Caco-2 (cell line): ENCODE results near the gene MBTPS1. TPM values are rescaled to one million over a fixed set of nuclear protein-coding genes. Genes with fewer than 3 reads are reported as not detected.

Source experiments
- BruUV-seq: library from RNA; stranded (reverse); fragments of 400-500 nt; replicated peaks from 2 replicates; lab custom pipeline; 2021; lab: Mats Ljungman, UMichigan
- CTCF ChIA-PET: fragments of 300-600 bp; sonication (Branson Sonifier 250); formaldehyde crosslinking; loops from one replicate; lab custom pipeline; 2022; ENCODE audit warnings: antibody characterized with exemption; lab: Charles Lee
- POLR2A ChIA-PET: fragments of 300-600 bp; sonication (Branson Sonifier 250); formaldehyde crosslinking; loops from one replicate; lab custom pipeline; 2022; ENCODE audit warnings: antibody characterized with exemption; lab: Charles Lee
- DNase-seq, 2 experiments: peaks; one replicate each; pipeline versions ENCODE4 v3.0.0 to v3.0.0-alpha.2; 2020 to 2022
- H3K27me3 ChIP-seq: replicated peaks from 2 replicates; pipeline ENCODE4 v1.6.0; 2011; ENCODE audit warnings: low read length; ENCODE audit not compliant: control insufficient read depth, insufficient read depth
- H3K36me3 ChIP-seq: 2 replicates; pipeline ENCODE4 v1.5.1; 2011; ENCODE audit warnings: low read length; ENCODE audit not compliant: control insufficient read depth, insufficient read depth
- H3K4me1 ChIP-seq: fragments of 250-450 bp; sonication (Bioruptor Pico); 2 replicates; pipeline ENCODE4 v1.5.1; 2020; ENCODE audit warnings: mild to moderate bottlenecking
- H3K4me3 ChIP-seq: 2 replicates; pipeline ENCODE4 v1.5.1; 2011; ENCODE audit warnings: low read depth, mild to moderate bottlenecking, control low read depth, low read length
- H3K9me3 ChIP-seq: fragments of 250-450 bp; sonication (Bioruptor Pico); 2 replicates; pipeline ENCODE4 v1.5.1; 2020; ENCODE audit warnings: mild to moderate bottlenecking, moderate library complexity
- H3K27ac Mint-ChIP-seq: one replicate; pipeline ENCODE4 v1.8.0; 2022; ENCODE audit warnings: mixed read lengths; ENCODE audit not compliant: unreplicated experiment
- H3K27me3 Mint-ChIP-seq: one replicate; pipeline ENCODE4 v1.8.0; 2022; ENCODE audit warnings: mixed read lengths; ENCODE audit not compliant: insufficient read depth, unreplicated experiment
- H3K36me3 Mint-ChIP-seq: one replicate; pipeline ENCODE4 v1.8.0; 2022; ENCODE audit warnings: mild to moderate bottlenecking, mixed read lengths; ENCODE audit not compliant: insufficient read depth, unreplicated experiment
- H3K4me1 Mint-ChIP-seq: one replicate; pipeline ENCODE4 v1.8.0; 2022; ENCODE audit warnings: low read depth, mixed read lengths; ENCODE audit not compliant: unreplicated experiment
- H3K4me3 Mint-ChIP-seq: one replicate; pipeline ENCODE4 v1.8.0; 2022; ENCODE audit warnings: mild to moderate bottlenecking, moderate library complexity, mixed read lengths; ENCODE audit not compliant: unreplicated experiment
- H3K9me3 Mint-ChIP-seq: one replicate; pipeline ENCODE4 v1.8.0; 2022; ENCODE audit warnings: mixed read lengths; ENCODE audit not compliant: unreplicated experiment
- CTCF ChIP-seq, 2 experiments: fragments of 200-600 bp in 1 of 2; IDR thresholded peaks; 1 replicate in 1 of 2; 2 replicates in 1 of 2; pipeline versions ENCODE4 v1.5.1 to v1.8.0; 2011 to 2022; ENCODE audit warnings: antibody characterized with exemption in 1 of 2, control low read depth in 1 of 2, inconsistent platforms in 1 of 2, low read depth in 1 of 2, low read length in 1 of 2, mild to moderate bottlenecking in 1 of 2, moderate library complexity in 1 of 2; ENCODE audit not compliant: insufficient read depth in 1 of 2, severe bottlenecking in 1 of 2, unreplicated experiment in 1 of 2
- intact Hi-C: fragments of 100-400 bp; cut with micrococcal nuclease; formaldehyde crosslinking; loops from one replicate; pipeline ENCODE4 v1.10.0; 2022; ENCODE audit not compliant: unreplicated experiment
- total RNA-seq: library from RNA; stranded (reverse); gene quantifications from 2 replicates; pipeline ENCODE4 v1.2.3, GENCODE V29; 2022

Gene MBTPS1
- total RNA-seq, 1 experiment from 2014 or later, result 96.4 TPM

GRCh38 chr16:84038469-84038868 lies 78.3 kb downstream of the MBTPS1 start:
- Histone ChIP-seq H3K4me1 (peaks cover 13% of the 10 kb centered on the region), H3K4me3 (no peak overlapping the region), H3K9me3 (no peaks in the 10 kb centered on the region; the same call in 1 of the 2 replicates), H3K36me3 (no peaks in the 10 kb centered on the region), H3K27me3 (no peaks in the 10 kb centered on the region)
- no peaks in the 10 kb centered on the region for H3K36me3 Mint-ChIP-seq
- peaks cover 7% of the 10 kb centered on the region for H3K9me3 Mint-ChIP-seq
- H3K27me3 Mint-ChIP-seq, result peaks cover 5% of the 10 kb centered on the region
- peaks cover 9% of the 10 kb centered on the region for H3K4me1 Mint-ChIP-seq
- no peak for TF ChIP-seq CTCF (IDR thresholded peaks at IDR 0.05; ENCODE audit: insufficient read depth in 1 of 2, low read depth in 1 of 2, low read length in 1 of 2, severe bottlenecking in 1 of 2, unreplicated experiment in 1 of 2)
- no TSS peak for BruUV-seq
- intact Hi-C loops, result no loop called here
- no peak for DNase-seq
- POLR2A ChIA-PET, result no interaction called here
- CTCF ChIA-PET, result no interaction called here
- no peak overlapping the region for H3K4me3 Mint-ChIP-seq
- H3K27ac Mint-ChIP-seq, result no peak overlapping the region

GRCh38 chr16:84036982-84037425 lies 79.7 kb downstream of the MBTPS1 start:
- intact Hi-C loops, result no loop called here
- Mint-ChIP-seq H3K4me1 (no peaks in the 10 kb centered on the region), H3K27me3 (peaks cover 5% of the 10 kb centered on the region), H3K9me3 (peaks cover 7% of the 10 kb centered on the region), H3K27ac (no peak overlapping the region), H3K36me3 (no peaks in the 10 kb centered on the region), H3K4me3 (no peak overlapping the region)
- no peaks in the 10 kb centered on the region for H3K36me3 ChIP-seq
- no peaks in the 10 kb centered on the region for H3K27me3 ChIP-seq
- ChIA-PET POLR2A (no interaction called here), CTCF (no interaction called here)
- BruUV-seq, result no TSS peak
- H3K4me1 ChIP-seq, result no peaks in the 10 kb centered on the region
- H3K4me3 ChIP-seq, result no peak overlapping the region
- no peak for TF ChIP-seq CTCF (IDR thresholded peaks at IDR 0.05; ENCODE audit: insufficient read depth in 1 of 2, low read depth in 1 of 2, low read length in 1 of 2, severe bottlenecking in 1 of 2, unreplicated experiment in 1 of 2)
- H3K9me3 ChIP-seq, result no peaks in the 10 kb centered on the region; the same call in 1 of the 2 replicates
- DNase-seq, result no peak

DNA sequence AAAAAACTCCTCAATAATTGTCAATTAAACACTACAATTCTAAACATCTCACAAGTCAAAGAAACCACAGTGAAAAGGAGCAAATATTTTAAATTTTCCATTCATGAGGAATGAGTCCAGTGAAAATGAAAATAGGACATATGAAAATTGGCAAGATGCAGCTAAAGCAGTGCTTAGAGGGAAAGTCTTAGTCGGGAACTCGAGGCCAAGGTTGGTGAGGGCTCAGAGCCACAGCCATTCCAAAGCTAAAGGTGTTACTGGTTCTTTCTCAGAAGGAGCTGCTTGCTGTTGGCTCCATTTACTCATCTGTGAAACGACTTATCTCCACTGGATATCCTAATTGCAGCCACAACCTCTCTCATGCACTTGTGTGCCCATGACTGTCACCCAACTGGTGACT lies 80.6 kb downstream of the MBTPS1 start:
- POLR2A ChIA-PET, result no interaction called here

More for the DNA sequence above, 80.6 kb downstream of the MBTPS1 start:
- no peak overlapping the region for H3K27ac Mint-ChIP-seq
- H3K27me3 ChIP-seq, result no peaks in the 10 kb centered on the region
- no peaks in the 10 kb centered on the region for H3K36me3 Mint-ChIP-seq
- H3K9me3 Mint-ChIP-seq, result peaks cover 7% of the 10 kb centered on the region
- no peaks in the 10 kb centered on the region; the same call in 1 of the 2 replicates for H3K9me3 ChIP-seq
- no peaks in the 10 kb centered on the region for H3K4me1 ChIP-seq
- H3K36me3 ChIP-seq, result no peaks in the 10 kb centered on the region
- BruUV-seq, result no TSS peak
- peaks cover 8% of the 10 kb centered on the region for H3K27me3 Mint-ChIP-seq
- H3K4me3 Mint-ChIP-seq, result no peak overlapping the region
- H3K4me3 ChIP-seq, result no peak overlapping the region
- CTCF ChIA-PET, result no interaction called here
- TF ChIP-seq CTCF (IDR thresholded peaks at IDR 0.05; ENCODE audit: insufficient read depth in 1 of 2, low read depth in 1 of 2, low read length in 1 of 2, severe bottlenecking in 1 of 2, unreplicated experiment in 1 of 2), result no peak
- no peak for DNase-seq
- intact Hi-C loops, result no loop called here
- no peaks in the 10 kb centered on the region for H3K4me1 Mint-ChIP-seq
